NCI-H345 treated with DMSO at 0.1 percent for 48 hours (cell line): ENCODE results near the gene KAZN.
A peak's percentile ranks its signal among the peaks of the same experiment; 100 is the strongest.

ENCODE experiments used
- DNase-seq: peaks from one replicate; lab custom pipeline; 2025; ENCODE audit not compliant: unreplicated experiment; lab: John Stamatoyannopoulos, UW

Gene KAZN

GRCh38 chr1:15146971-15147376, 548.5 kb downstream of the KAZN start:
- no peak for DNase-seq

GRCh38 chr1:15148004-15148403, 549.5 kb downstream of the KAZN start:
- DNase-seq: no peak

GRCh38 chr1:15148475-15148874, 550.0 kb downstream of the KAZN start:
- DNase-seq: no peak

GRCh38 chr1:15148941-15149340, 550.5 kb downstream of the KAZN start:
- DNase-seq: no peak

GRCh38 chr1:15150376-15150775, 551.9 kb downstream of the KAZN start:
- no peak for DNase-seq

GRCh38 chr1:15151377-15151806, 552.9 kb downstream of the KAZN start:
- DNase-seq: no peak

- DNase-seq: no peak
Observed at GRCh38 chr1:15151871-15152270, 553.4 kb downstream of the KAZN start.

- peak; percentile 75 for DNase-seq
Observed at GRCh38 chr1:15152318-15153183, 554.1 kb downstream of the KAZN start.

- DNase-seq: peak; percentile 66
Observed at GRCh38 chr1:15153184-15153841, 554.8 kb downstream of the KAZN start, which contains the start of gene TMEM51. Gene TMEM51 (plus strand): TSS chr1:15153747. CDS start chr1:15215088, 61,341 bp downstream.

GRCh38 chr1:15153842-15154479, 555.5 kb downstream of the KAZN start:
- peak; percentile 9 for DNase-seq

- DNase-seq: no peak
Observed at GRCh38 chr1:15154480-15155036, 556.1 kb downstream of the KAZN start.

GRCh38 chr1:15155191-15155590, 556.7 kb downstream of the KAZN start:
- DNase-seq: no peak

GRCh38 chr1:15155888-15156741, 557.6 kb downstream of the KAZN start:
- no peak for DNase-seq

GRCh38 chr1:15156807-15157380, 558.4 kb downstream of the KAZN start:
- DNase-seq: no peak

- no peak for DNase-seq
Observed at GRCh38 chr1:15157524-15158399, 559.3 kb downstream of the KAZN start.

GRCh38 chr1:15158506-15159165, 560.2 kb downstream of the KAZN start:
- DNase-seq: no peak

GRCh38 chr1:15159166-15159555, 560.7 kb downstream of the KAZN start:
- no peak for DNase-seq

- no peak for DNase-seq
Observed at GRCh38 chr1:15160626-15161025, 562.1 kb downstream of the KAZN start.

- no peak for DNase-seq
Observed at GRCh38 chr1:15167386-15167785, 568.9 kb downstream of the KAZN start.
